Liver (tissue), 9 donors: ENCODE measurements around the gene CLIC3. TPM values are rescaled to one million over a fixed set of nuclear protein-coding genes. Genes with fewer than 3 reads are reported as not detected.

Experiments used
- DNase-seq: peaks from one replicate; pipeline ENCODE4 v3.0.0-alpha.2; 2017; ENCODE audit warnings: low spot score
- H3K27ac ChIP-seq, 2 donors: one replicate each; pipeline ENCODE4 v1.7.0; 2013; ENCODE audit warnings: inconsistent platforms in 2 of 2, low read length in 2 of 2, control low read depth in 1 of 2, low read depth in 1 of 2, mild to moderate bottlenecking in 1 of 2
- H3K27me3 ChIP-seq, 4 donors: one replicate each; pipeline versions ENCODE4 v1.6.1 to v1.7.0; 2013; ENCODE audit warnings: low read length in 3 of 4, inconsistent platforms in 1 of 4, mild to moderate bottlenecking in 1 of 4, moderate library complexity in 1 of 4; ENCODE audit not compliant: control insufficient read depth in 4 of 4, insufficient read depth in 4 of 4
- H3K36me3 ChIP-seq, 4 donors: one replicate each; pipeline versions ENCODE4 v1.6.1 to v1.7.0; 2013; ENCODE audit warnings: low read length in 3 of 4, mild to moderate bottlenecking in 3 of 4, low read depth in 1 of 4, moderate library complexity in 1 of 4; ENCODE audit not compliant: control insufficient read depth in 4 of 4, insufficient read depth in 3 of 4
- H3K4me1 ChIP-seq, 4 donors: one replicate each; pipeline versions ENCODE4 v1.6.1 to v1.7.0; 2013; ENCODE audit warnings: low read length in 3 of 4, mild to moderate bottlenecking in 3 of 4, moderate library complexity in 1 of 4; ENCODE audit not compliant: control insufficient read depth in 4 of 4, insufficient read depth in 4 of 4
- H3K4me3 ChIP-seq, 3 donors: one replicate each; pipeline versions ENCODE4 v1.6.1 to v1.7.0; 2013; ENCODE audit warnings: low read length in 3 of 3, control low read depth in 1 of 3, low read depth in 1 of 3, mild to moderate bottlenecking in 1 of 3
- H3K9ac ChIP-seq, 2 donors: one replicate each; pipeline ENCODE4 v1.7.0; 2013; ENCODE audit warnings: low read length in 2 of 2, mild to moderate bottlenecking in 2 of 2, moderate library complexity in 2 of 2, control low read depth in 1 of 2, low read depth in 1 of 2
- H3K9me3 ChIP-seq, 4 donors: one replicate each; pipeline versions ENCODE4 v1.6.1 to v1.7.0; 2013; ENCODE audit warnings: low read length in 3 of 4; ENCODE audit not compliant: control insufficient read depth in 4 of 4
- EGR1 ChIP-seq, 2 donors: IDR thresholded peaks; 2 replicates each; pipeline ENCODE4 v1.6.1; 2016 to 2018; ENCODE audit warnings: antibody characterized with exemption in 2 of 2, low read depth in 2 of 2
- FOXA1 ChIP-seq: IDR thresholded peaks from 2 replicates; pipeline ENCODE4 v1.6.1; 2016; ENCODE audit warnings: antibody characterized with exemption
- FOXA2 ChIP-seq: IDR thresholded peaks from 2 replicates; pipeline ENCODE4 v1.6.1; 2016; ENCODE audit warnings: antibody characterized with exemption
- GABPA ChIP-seq, 2 donors: IDR thresholded peaks in 1 of 2; conservative IDR thresholded peaks in 1 of 2; 2 replicates each; pipeline ENCODE4 v1.6.1; 2016; ENCODE audit warnings: antibody characterized with exemption in 2 of 2, mild to moderate bottlenecking in 1 of 2, moderate library complexity in 1 of 2
- HNF4A ChIP-seq, 2 donors: conservative IDR thresholded peaks; 2 replicates each; pipeline ENCODE4 v1.6.1; 2016; ENCODE audit warnings: antibody characterized with exemption in 2 of 2, mild to moderate bottlenecking in 2 of 2
- HNF4G ChIP-seq: IDR thresholded peaks from 2 replicates; pipeline ENCODE4 v1.6.1; 2016; ENCODE audit warnings: antibody characterized with exemption
- RAD21 ChIP-seq, 2 donors: IDR thresholded peaks; 2 replicates each; pipeline ENCODE4 v1.6.1; 2016; ENCODE audit warnings: antibody characterized with exemption in 2 of 2, mild to moderate bottlenecking in 2 of 2
- SP1 ChIP-seq: IDR thresholded peaks from 2 replicates; pipeline ENCODE4 v1.6.1; 2018; ENCODE audit warnings: antibody characterized with exemption, mild to moderate bottlenecking
- TAF1 ChIP-seq: conservative IDR thresholded peaks from 2 replicates; pipeline ENCODE4 v1.6.1; 2016; ENCODE audit warnings: antibody characterized with exemption, mild to moderate bottlenecking
- WGBS: extraction: QIAGEN DNeasy Blood & Tissue Kit; methylation state at CpG from one replicate; pipeline ENCODE4 v1.1.7; 2013; 5-methylcytosine and 5-hydroxymethylcytosine counted together
- polyA plus RNA-seq, 2 donors: library from polyadenylated mRNA; stranded (reverse) in 1 of 2; unstranded in 1 of 2; fragments of 200-250 nt in 1 of 2; fragments of >200 nt in 1 of 2; fragmentation: Nextera tagmentation in 1 of 2; extraction: Ambion mirVana in 1 of 2; gene quantifications; one replicate each; pipeline versions ENCODE4 v1.2.1 to v1.2.3, GENCODE V29; 2013 to 2015
- total RNA-seq, 2 donors: library from RNA; depleted of rRNA; stranded (reverse); fragments of >200 nt; gene quantifications; one replicate each; pipeline ENCODE4 v1.2.3, GENCODE V29; 2014
- TF ChIP-seq, protein P1 (sequence below): IDR thresholded peaks from 2 replicates; pipeline ENCODE4 v1.6.1; 2016; ENCODE audit warnings: antibody characterized with exemption
- TF ChIP-seq, protein P2 (sequence below): fragments of 150-350 bp; IDR thresholded peaks from 2 replicates; pipeline ENCODE4 v1.5.1; 2017; ENCODE audit warnings: improper control_type of control experiment, low read depth, low read length; ENCODE audit not compliant: missing input control
- TF ChIP-seq, protein P3 (sequence below): IDR thresholded peaks from 2 replicates; pipeline ENCODE4 v1.6.1; 2016; ENCODE audit warnings: antibody characterized with exemption
- TF ChIP-seq, protein P4 (sequence below): IDR thresholded peaks from 2 replicates; pipeline ENCODE4 v1.6.1; 2016; ENCODE audit warnings: antibody characterized with exemption, mild to moderate bottlenecking
- TF ChIP-seq, protein P5 (sequence below): IDR thresholded peaks from 2 replicates; pipeline ENCODE4 v1.6.1; 2016; ENCODE audit warnings: antibody characterized with exemption
- donor health status: healthy.
- donor health status: healthy.
- donor health status: healthy.
- donor health status: healthy.
- donor health status: healthy.

The CLIC3 gene
- total and polyA plus RNA-seq, 4 donors: 0.33 to 0.83 (median 0.40) TPM

DNA sequence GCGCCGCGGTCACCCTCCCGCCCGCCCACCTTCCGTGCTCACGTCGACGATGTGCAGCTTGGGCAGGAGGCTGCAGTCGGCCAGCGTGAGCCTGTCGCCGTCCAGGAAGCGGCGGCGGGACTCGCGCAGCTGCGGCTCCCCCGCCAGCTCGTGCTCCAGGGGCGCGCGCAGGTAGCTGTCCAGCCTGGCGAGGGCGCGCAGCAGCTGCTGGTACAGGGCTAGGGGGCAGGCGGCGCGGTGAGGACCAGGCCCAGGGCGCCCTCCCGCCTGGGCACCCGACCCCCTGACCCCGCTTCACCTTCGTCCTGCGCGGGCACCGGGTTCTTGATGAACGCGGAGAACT lies 1.5 kb downstream of the CLIC3 start:
- TF ChIP-seq, protein P1, sequence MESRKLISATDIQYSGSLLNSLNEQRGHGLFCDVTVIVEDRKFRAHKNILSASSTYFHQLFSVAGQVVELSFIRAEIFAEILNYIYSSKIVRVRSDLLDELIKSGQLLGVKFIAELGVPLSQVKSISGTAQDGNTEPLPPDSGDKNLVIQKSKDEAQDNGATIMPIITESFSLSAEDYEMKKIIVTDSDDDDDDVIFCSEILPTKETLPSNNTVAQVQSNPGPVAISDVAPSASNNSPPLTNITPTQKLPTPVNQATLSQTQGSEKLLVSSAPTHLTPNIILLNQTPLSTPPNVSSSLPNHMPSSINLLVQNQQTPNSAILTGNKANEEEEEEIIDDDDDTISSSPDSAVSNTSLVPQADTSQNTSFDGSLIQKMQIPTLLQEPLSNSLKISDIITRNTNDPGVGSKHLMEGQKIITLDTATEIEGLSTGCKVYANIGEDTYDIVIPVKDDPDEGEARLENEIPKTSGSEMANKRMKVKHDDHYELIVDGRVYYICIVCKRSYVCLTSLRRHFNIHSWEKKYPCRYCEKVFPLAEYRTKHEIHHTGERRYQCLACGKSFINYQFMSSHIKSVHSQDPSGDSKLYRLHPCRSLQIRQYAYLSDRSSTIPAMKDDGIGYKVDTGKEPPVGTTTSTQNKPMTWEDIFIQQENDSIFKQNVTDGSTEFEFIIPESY: no peak
- no peak for TF ChIP-seq FOXA1
- TF ChIP-seq, protein P2, sequence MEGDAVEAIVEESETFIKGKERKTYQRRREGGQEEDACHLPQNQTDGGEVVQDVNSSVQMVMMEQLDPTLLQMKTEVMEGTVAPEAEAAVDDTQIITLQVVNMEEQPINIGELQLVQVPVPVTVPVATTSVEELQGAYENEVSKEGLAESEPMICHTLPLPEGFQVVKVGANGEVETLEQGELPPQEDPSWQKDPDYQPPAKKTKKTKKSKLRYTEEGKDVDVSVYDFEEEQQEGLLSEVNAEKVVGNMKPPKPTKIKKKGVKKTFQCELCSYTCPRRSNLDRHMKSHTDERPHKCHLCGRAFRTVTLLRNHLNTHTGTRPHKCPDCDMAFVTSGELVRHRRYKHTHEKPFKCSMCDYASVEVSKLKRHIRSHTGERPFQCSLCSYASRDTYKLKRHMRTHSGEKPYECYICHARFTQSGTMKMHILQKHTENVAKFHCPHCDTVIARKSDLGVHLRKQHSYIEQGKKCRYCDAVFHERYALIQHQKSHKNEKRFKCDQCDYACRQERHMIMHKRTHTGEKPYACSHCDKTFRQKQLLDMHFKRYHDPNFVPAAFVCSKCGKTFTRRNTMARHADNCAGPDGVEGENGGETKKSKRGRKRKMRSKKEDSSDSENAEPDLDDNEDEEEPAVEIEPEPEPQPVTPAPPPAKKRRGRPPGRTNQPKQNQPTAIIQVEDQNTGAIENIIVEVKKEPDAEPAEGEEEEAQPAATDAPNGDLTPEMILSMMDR: no peak
- no peak for TF ChIP-seq RAD21 (IDR thresholded peaks at IDR 0.05)
- no peak for TF ChIP-seq TAF1
- no peak for TF ChIP-seq SP1
- TF ChIP-seq, protein P3, sequence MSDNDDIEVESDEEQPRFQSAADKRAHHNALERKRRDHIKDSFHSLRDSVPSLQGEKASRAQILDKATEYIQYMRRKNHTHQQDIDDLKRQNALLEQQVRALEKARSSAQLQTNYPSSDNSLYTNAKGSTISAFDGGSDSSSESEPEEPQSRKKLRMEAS: no peak
- TF ChIP-seq, protein P4, sequence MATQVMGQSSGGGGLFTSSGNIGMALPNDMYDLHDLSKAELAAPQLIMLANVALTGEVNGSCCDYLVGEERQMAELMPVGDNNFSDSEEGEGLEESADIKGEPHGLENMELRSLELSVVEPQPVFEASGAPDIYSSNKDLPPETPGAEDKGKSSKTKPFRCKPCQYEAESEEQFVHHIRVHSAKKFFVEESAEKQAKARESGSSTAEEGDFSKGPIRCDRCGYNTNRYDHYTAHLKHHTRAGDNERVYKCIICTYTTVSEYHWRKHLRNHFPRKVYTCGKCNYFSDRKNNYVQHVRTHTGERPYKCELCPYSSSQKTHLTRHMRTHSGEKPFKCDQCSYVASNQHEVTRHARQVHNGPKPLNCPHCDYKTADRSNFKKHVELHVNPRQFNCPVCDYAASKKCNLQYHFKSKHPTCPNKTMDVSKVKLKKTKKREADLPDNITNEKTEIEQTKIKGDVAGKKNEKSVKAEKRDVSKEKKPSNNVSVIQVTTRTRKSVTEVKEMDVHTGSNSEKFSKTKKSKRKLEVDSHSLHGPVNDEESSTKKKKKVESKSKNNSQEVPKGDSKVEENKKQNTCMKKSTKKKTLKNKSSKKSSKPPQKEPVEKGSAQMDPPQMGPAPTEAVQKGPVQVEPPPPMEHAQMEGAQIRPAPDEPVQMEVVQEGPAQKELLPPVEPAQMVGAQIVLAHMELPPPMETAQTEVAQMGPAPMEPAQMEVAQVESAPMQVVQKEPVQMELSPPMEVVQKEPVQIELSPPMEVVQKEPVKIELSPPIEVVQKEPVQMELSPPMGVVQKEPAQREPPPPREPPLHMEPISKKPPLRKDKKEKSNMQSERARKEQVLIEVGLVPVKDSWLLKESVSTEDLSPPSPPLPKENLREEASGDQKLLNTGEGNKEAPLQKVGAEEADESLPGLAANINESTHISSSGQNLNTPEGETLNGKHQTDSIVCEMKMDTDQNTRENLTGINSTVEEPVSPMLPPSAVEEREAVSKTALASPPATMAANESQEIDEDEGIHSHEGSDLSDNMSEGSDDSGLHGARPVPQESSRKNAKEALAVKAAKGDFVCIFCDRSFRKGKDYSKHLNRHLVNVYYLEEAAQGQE: no peak
- TF ChIP-seq, protein P5, sequence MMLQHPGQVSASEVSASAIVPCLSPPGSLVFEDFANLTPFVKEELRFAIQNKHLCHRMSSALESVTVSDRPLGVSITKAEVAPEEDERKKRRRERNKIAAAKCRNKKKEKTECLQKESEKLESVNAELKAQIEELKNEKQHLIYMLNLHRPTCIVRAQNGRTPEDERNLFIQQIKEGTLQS: no peak
- no peak for TF ChIP-seq EGR1 (IDR thresholded peaks at IDR 0.05; ENCODE audit: low read depth in 2 of 2)
- no peak for TF ChIP-seq HNF4A (conservative IDR thresholded peaks at IDR 0.05)
- Histone ChIP-seq H3K27ac (no peak overlapping the region), H3K9ac (no peak overlapping the region), H3K4me3 (no peak overlapping the region), H3K4me1 (peaks cover 7 to 32% (median 15%) of the 10 kb centered on the region in 4 donors), H3K9me3 (no peaks in the 10 kb centered on the region), H3K36me3 (peaks cover 0 to 3% (median 0%) of the 10 kb centered on the region in 4 donors), H3K27me3 (no peaks in the 10 kb centered on the region)
- WGBS: 39% methylated on average over 40 of the region's 40 CpGs
- DNase-seq: no peak

DNA sequence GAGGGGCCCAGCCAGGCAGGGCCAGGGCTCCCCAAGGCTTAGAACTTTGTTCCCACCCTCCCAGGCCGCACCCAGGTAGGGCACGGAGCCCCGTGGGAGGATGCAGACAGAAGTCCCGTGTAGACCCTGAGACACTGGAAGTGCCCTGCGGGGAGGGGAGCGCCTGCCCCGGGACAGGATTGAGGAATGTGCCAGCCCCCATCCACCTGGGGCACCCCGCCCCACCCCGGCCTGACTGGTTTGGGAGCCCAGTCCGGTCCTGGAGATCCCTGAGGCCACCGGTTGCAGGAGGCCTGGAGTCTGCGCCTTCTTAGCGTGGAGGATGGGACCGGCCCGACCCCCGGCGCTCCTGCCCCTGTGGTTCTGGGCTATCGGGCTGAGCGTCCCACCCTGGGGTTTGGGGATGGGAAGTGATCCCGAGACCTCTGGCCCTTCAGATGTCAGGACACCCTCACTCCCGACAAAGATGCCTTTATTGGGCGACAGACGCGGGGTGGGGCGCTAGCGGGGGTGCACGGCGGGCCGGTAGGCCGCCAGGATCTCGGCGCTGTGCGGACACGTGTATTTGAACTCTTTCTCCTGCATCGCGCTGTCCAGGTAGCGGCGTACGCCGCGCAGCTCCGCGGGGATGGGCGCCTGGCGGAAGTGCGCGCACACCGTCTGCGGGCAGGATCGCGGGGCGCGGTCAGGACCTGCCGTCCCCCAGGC lies 2.0 kb downstream of the CLIC3 start:
- no peak for TF ChIP-seq FOXA2
- no peak for TF ChIP-seq HNF4G
- TF ChIP-seq SP1: no peak
- TF ChIP-seq, protein P1: no peak
- no peak for TF ChIP-seq EGR1 (IDR thresholded peaks at IDR 0.05; ENCODE audit: low read depth in 2 of 2)
- TF ChIP-seq, protein P3: no peak
- no peak for TF ChIP-seq RAD21 (IDR thresholded peaks at IDR 0.05)
- TF ChIP-seq GABPA (IDR thresholded peaks at IDR 0.05 in 1 of 2, conservative IDR thresholded peaks at IDR 0.05 in 1 of 2): no peak
- no peak for TF ChIP-seq HNF4A (conservative IDR thresholded peaks at IDR 0.05)
- H3K9ac ChIP-seq: no peak overlapping the region
- H3K4me1 ChIP-seq: peaks cover 7 to 32% (median 15%) of the 10 kb centered on the region in 4 donors
- no peaks in the 10 kb centered on the region for H3K9me3 ChIP-seq
- no peaks in the 10 kb centered on the region for H3K27me3 ChIP-seq
- H3K4me3 ChIP-seq: no peak overlapping the region
- H3K27ac ChIP-seq: no peak overlapping the region
- peaks cover 0 to 3% (median 0%) of the 10 kb centered on the region in 4 donors for H3K36me3 ChIP-seq
- DNase-seq: no peak
- WGBS: 69% methylated on average over 54 of the region's 54 CpGs
